Metanephros (tissue), 2 donors: ENCODE measurements around the gene NUMA1. TPM values are rescaled to one million over a fixed set of nuclear protein-coding genes. Genes with fewer than 3 reads are reported as not detected.

ENCODE experiments used
- small RNA-seq: library from RNA; depleted of rRNA; stranded (forward); fragments of <200 nt; gene quantifications from one replicate; pipeline ENCODE3, GENCODE V24; 2014; ENCODE audit warnings: low replicate concordance
- total RNA-seq: library from RNA; depleted of rRNA; stranded (reverse); fragments of >200 nt; gene quantifications from one replicate; pipeline ENCODE4 v1.2.3, GENCODE V29; 2014

Gene NUMA1
- 313 TPM for total RNA-seq

DNA sequence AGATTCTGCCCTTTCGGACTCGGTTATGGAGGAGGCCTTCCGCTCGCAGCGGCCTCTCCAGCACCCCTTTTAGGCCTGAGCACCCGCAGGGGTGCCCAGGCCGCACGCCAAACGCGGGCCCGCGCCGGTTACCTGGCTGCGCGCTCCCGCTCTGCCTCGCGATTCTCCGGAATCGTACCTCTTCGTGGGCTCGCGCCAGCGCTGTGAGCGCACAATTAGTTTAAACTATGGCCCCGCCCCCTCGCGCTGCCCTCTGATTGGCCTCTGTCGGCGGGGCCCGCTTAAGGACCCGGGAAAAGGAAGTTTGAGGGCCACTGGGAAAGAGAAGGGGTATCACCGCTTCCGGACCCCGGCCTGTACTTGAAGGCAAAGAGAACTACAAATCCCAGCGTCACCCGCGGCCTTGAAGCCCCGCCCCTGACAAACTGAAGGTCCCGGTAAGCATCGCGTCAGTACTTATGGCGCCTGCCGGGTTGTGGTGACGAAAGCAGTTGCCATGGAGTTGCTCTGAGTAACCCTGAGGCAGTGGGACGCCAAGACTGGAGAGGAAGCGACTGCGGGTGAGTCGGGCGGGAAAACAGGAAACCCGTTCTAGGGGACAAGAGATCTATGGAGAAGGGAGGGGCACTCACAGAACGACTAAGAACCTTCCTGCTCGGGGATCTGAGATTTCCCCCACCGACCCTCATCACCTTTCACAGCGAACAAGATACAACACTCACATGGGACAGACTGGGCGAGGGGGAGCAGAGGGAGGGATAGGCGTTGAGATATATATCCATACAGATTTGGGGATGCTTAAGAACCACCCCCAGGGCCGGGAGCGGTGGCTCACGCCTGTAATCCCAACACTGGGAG lies at the start of gene NUMA1, which contains the start of gene LRRC51:
TSS of gene NUMA1 (minus strand) at position 217 of the 858 bp plus-strand sequence. CDS start 44,599 bp downstream, outside the sequence.
TSS of gene LRRC51 (plus strand) at position 525 of the 858 bp plus-strand sequence. CDS start 8,234 bp downstream, outside the sequence.

DNA sequence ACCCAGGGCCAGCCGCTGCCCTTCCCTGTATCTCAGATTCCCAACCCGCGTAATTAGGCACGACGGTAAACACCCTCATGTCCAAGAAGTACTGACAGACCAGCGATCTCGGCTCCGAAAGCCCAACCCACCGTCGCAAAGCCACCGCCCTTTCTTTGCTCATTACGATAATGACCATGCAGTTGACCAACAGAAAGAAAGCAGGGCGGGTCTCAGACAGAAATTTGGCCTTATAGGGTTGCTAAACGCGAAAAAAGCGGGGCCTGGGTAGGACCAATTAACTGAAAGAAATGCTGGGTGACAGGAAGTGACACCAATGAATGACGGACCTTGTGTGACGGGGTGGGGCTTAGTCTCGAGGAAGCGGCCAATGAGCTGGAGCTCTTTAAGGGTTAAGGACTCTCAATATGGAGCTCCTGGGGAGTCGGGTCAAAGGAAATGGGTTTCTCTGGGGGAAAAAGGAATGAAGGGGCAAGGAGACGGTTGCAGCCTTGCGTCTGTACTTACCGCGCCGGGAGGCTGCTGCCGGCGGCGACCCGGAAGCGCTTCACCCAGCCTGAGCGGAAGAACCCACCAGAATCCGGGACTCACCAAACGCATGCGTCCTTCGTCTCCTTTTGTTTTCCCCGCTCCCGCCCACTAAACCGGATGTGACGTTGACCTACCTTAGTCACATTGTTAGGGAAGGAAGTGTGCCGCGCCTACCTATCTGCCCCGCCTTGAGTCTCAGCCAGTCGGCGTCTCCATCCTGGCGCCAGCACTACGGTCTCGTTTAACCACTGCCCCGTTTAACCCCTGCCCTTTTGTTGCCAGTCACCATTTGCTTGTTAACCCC lies 32.0 kb upstream of the NUMA1 start, which contains the start of gene ANAPC15:
TSS of gene ANAPC15 (minus strand) at position 553 of the 835 bp plus-strand sequence. CDS start 1,419 bp downstream, outside the sequence.

GRCh38 chr11:72105888-72106287 lies 25.5 kb upstream of the NUMA1 start, which contains the start of gene TOMT:
Gene TOMT, plus strand, starts transcription at chr11:72105924. Its CDS starts 28 bp downstream, at chr11:72105952.

DNA sequence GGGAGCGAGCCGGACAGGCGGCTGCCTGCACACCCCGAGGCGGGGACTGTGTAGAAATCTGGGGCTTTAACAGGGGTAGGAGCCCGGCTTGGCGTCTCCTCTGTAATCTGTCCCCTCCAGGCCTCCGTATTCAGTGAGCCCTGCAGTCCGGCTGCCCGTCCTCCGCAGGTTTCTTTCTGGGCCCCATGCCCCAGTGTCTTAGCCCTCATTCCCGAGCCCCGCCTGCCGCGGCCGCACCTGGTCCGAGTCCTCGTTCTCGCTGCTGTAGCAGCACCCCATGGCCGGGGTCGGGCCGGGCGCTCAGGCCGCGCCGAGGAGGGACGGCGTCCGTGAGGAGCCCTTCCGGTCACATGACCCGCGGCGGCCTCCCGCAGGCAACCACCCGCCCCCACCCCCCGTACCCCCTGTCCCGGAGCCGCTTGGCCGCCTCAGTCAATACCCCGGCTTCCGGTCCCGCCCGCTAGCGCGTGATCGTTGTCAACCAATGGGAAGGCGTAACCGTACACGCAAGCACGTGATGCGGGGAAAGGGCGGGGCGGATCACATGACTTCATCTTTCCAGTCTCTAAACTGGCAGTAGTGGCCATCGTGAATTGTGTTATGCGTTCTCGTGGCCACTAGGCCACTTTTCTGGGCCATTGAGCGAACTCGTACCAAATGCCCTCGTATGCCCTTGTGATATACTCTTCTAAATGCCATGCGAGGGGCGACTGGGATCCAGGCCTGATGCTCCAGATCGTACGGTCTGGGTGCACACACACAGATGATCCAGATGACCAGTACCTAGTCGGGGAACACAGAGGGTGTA lies 22.8 kb upstream of the NUMA1 start, which contains the start of gene LAMTOR1:
TSS of gene LAMTOR1 (minus strand) at position 352 of the 808 bp plus-strand sequence. CDS start at position 279, 73 bp downstream.

GRCh38 chr11:71998649-71999310 lies 81.6 kb downstream of the NUMA1 start, which contains the start of gene IL18BP:
Gene IL18BP, plus strand, starts transcription at chr11:71998909. Its CDS starts 1,076 bp downstream, at chr11:71999985.

Small RNA genes lying within 50 kb of the gene (small RNA-seq; reads per million reads assigned to genes)
- gene MIR3165 (not detected), gene RNU6-72P (not detected)

Other genes starting within 250 kb of the NUMA1 start
- not detected for gene DEFB108B, start 247.3 kb downstream of the NUMA1 start, total RNA-seq
- not detected for gene DEFB131B, start 202.1 kb downstream of the NUMA1 start, total RNA-seq
- gene XNDC1N, start 151.9 kb downstream of the NUMA1 start, total RNA-seq = 14.9 TPM
- 33.5 TPM for gene RNF121, start 151.5 kb downstream of the NUMA1 start, total RNA-seq
- 4.9 TPM for gene IL18BP, start 81.6 kb downstream of the NUMA1 start, total RNA-seq
- gene LRRC51, start 308 bp upstream of the NUMA1 start, total RNA-seq = 11.5 TPM
- 85.5 TPM for gene LAMTOR1, start 22.8 kb upstream of the NUMA1 start, total RNA-seq
- not detected for gene TOMT, start 25.4 kb upstream of the NUMA1 start, total RNA-seq
- 11.7 TPM for gene ANAPC15, start 32.2 kb upstream of the NUMA1 start, total RNA-seq
- gene FOLR3, start 55.2 kb upstream of the NUMA1 start, total RNA-seq = 2.3 TPM
- gene FOLR1, start 111.6 kb upstream of the NUMA1 start, total RNA-seq = 20.3 TPM
- gene FOLR2, start 136.3 kb upstream of the NUMA1 start, total RNA-seq = 23.8 TPM
- gene INPPL1, start 144.2 kb upstream of the NUMA1 start, total RNA-seq = 112 TPM
- not detected for gene PHOX2A, start 163.6 kb upstream of the NUMA1 start, total RNA-seq